HEK293 (cell line): ENCODE measurements around the gene ARID3B.
A peak's percentile ranks its signal among the peaks of the same experiment; 100 is the strongest.

ENCODE experiments used
- EGR2 ChIP-seq: fragments of 450-650 bp; formaldehyde crosslinking; IDR thresholded peaks from 2 replicates; pipeline ENCODE4 v1.5.1; 2016; ENCODE audit warnings: low read depth, missing biosample characterization, missing genetic modification characterization
- GLI4 ChIP-seq: fragments of 450-650 bp; formaldehyde crosslinking; IDR thresholded peaks from 2 replicates; pipeline ENCODE4 v1.5.1; 2016; ENCODE audit warnings: missing biosample characterization, missing genetic modification characterization
- GLIS2 ChIP-seq: fragments of 450-650 bp; formaldehyde crosslinking; IDR thresholded peaks from 2 replicates; pipeline ENCODE4 v1.5.1; 2016; ENCODE audit warnings: missing biosample characterization, missing genetic modification characterization
- KLF8 ChIP-seq: fragments of 450-650 bp; formaldehyde crosslinking; IDR thresholded peaks from 2 replicates; pipeline ENCODE4 v1.5.1; 2016; ENCODE audit warnings: missing biosample characterization, missing genetic modification characterization
- SCRT1 ChIP-seq: fragments of 450-650 bp; formaldehyde crosslinking; IDR thresholded peaks from 2 replicates; pipeline ENCODE4 v1.5.1; 2016; ENCODE audit warnings: missing biosample characterization, missing genetic modification characterization, borderline replicate concordance
- TCF7L2 ChIP-seq: IDR thresholded peaks from 2 replicates; pipeline ENCODE4 v1.6.1; 2011; ENCODE audit warnings: low read depth, mild to moderate bottlenecking, inconsistent platforms, low read length, moderate library complexity, borderline replicate concordance
- WT1 ChIP-seq: fragments of 450-650 bp; formaldehyde crosslinking; IDR thresholded peaks from 2 replicates; pipeline ENCODE4 v1.5.1; 2016; ENCODE audit warnings: missing biosample characterization, missing genetic modification characterization
- YY2 ChIP-seq: fragments of 450-650 bp; formaldehyde crosslinking; IDR thresholded peaks from 2 replicates; pipeline ENCODE4 v1.5.1; 2016; ENCODE audit warnings: missing biosample characterization, missing genetic modification characterization
- ZBTB10 ChIP-seq: fragments of 450-650 bp; formaldehyde crosslinking; IDR thresholded peaks from 2 replicates; pipeline ENCODE4 v1.5.1; 2016; ENCODE audit warnings: missing biosample characterization, missing genetic modification characterization
- ZBTB48 ChIP-seq: fragments of 450-650 bp; formaldehyde crosslinking; IDR thresholded peaks from 2 replicates; pipeline ENCODE4 v1.5.1; 2016; ENCODE audit warnings: missing biosample characterization, missing genetic modification characterization
- ZBTB7A ChIP-seq: fragments of 450-650 bp; formaldehyde crosslinking; IDR thresholded peaks from 2 replicates; pipeline ENCODE4 v1.5.1; 2016; ENCODE audit warnings: low read depth, missing biosample characterization, missing genetic modification characterization
- ZNF10 ChIP-seq: fragments of 450-650 bp; formaldehyde crosslinking; IDR thresholded peaks from 2 replicates; pipeline ENCODE4 v1.5.1; 2017; ENCODE audit warnings: missing biosample characterization, missing genetic modification characterization
- ZNF132 ChIP-seq: fragments of 450-650 bp; formaldehyde crosslinking; IDR thresholded peaks from 2 replicates; pipeline ENCODE4 v1.5.1; 2017; ENCODE audit warnings: missing biosample characterization, missing genetic modification characterization, borderline replicate concordance
- ZNF184 ChIP-seq: fragments of 450-650 bp; IDR thresholded peaks from 2 replicates; pipeline ENCODE4 v1.5.1; 2018; ENCODE audit warnings: missing biosample characterization, mild to moderate bottlenecking, missing genetic modification characterization
- ZNF239 ChIP-seq: fragments of 450-650 bp; formaldehyde crosslinking; IDR thresholded peaks from 2 replicates; pipeline ENCODE4 v1.5.1; 2016; ENCODE audit warnings: missing biosample characterization, missing genetic modification characterization
- ZNF24 ChIP-seq: fragments of 450-650 bp; formaldehyde crosslinking; IDR thresholded peaks from 2 replicates; pipeline ENCODE4 v1.5.1; 2016; ENCODE audit warnings: missing biosample characterization, missing genetic modification characterization
- ZNF341 ChIP-seq: fragments of 450-650 bp; formaldehyde crosslinking; IDR thresholded peaks from 2 replicates; pipeline ENCODE4; 2016; ENCODE audit warnings: low read depth, missing biosample characterization, missing genetic modification characterization
- ZNF404 ChIP-seq: fragments of 450-650 bp; formaldehyde crosslinking; IDR thresholded peaks from 2 replicates; pipeline ENCODE4 v1.5.1; 2017; ENCODE audit warnings: missing biosample characterization, missing genetic modification characterization
- ZNF488 ChIP-seq: fragments of 450-650 bp; formaldehyde crosslinking; IDR thresholded peaks from 2 replicates; pipeline ENCODE4 v1.5.1; 2016; ENCODE audit warnings: missing biosample characterization, missing genetic modification characterization
- ZNF549 ChIP-seq: fragments of 450-650 bp; IDR thresholded peaks from 2 replicates; pipeline ENCODE4 v1.5.1; 2018; ENCODE audit warnings: missing biosample characterization, missing genetic modification characterization, mild to moderate bottlenecking, inconsistent platforms, moderate library complexity
- ZNF585B ChIP-seq: fragments of 450-650 bp; formaldehyde crosslinking; IDR thresholded peaks from 2 replicates; pipeline ENCODE4 v1.5.1; 2016; ENCODE audit warnings: missing biosample characterization, missing genetic modification characterization
- ZNF660 ChIP-seq: fragments of 450-650 bp; IDR thresholded peaks from 2 replicates; pipeline ENCODE4 v1.5.1; 2018; ENCODE audit warnings: missing biosample characterization, mild to moderate bottlenecking, missing genetic modification characterization
- TF ChIP-seq, protein P1 (sequence below): fragments of 450-650 bp; formaldehyde crosslinking; IDR thresholded peaks from 2 replicates; pipeline ENCODE4 v1.5.1; 2017; ENCODE audit warnings: missing biosample characterization, missing genetic modification characterization
- TF ChIP-seq, protein P2 (sequence below): fragments of 450-650 bp; formaldehyde crosslinking; IDR thresholded peaks from 2 replicates; pipeline ENCODE4 v1.5.1; 2016; ENCODE audit warnings: missing biosample characterization, missing genetic modification characterization
- TF ChIP-seq, protein P3 (sequence below): fragments of 450-650 bp; formaldehyde crosslinking; IDR thresholded peaks from 2 replicates; pipeline ENCODE4 v1.5.1; 2017; ENCODE audit warnings: missing biosample characterization, missing genetic modification characterization
- TF ChIP-seq, protein P4 (sequence below): fragments of 450-650 bp; formaldehyde crosslinking; IDR thresholded peaks from 2 replicates; pipeline ENCODE4 v1.5.1; 2016; ENCODE audit warnings: missing biosample characterization, missing genetic modification characterization, low read depth
- TF ChIP-seq, protein P5 (sequence below): fragments of 450-650 bp; formaldehyde crosslinking; IDR thresholded peaks from 2 replicates; pipeline ENCODE4 v1.5.1; 2016; ENCODE audit warnings: missing biosample characterization, missing genetic modification characterization

ARID3B gene

GRCh38 chr15:74545776-74546656, 5.0 kb downstream of the ARID3B start (continued):
- peak; percentile 98 for TF ChIP-seq ZNF488 (tag by site-specific recombination)
- TF ChIP-seq, protein P1, sequence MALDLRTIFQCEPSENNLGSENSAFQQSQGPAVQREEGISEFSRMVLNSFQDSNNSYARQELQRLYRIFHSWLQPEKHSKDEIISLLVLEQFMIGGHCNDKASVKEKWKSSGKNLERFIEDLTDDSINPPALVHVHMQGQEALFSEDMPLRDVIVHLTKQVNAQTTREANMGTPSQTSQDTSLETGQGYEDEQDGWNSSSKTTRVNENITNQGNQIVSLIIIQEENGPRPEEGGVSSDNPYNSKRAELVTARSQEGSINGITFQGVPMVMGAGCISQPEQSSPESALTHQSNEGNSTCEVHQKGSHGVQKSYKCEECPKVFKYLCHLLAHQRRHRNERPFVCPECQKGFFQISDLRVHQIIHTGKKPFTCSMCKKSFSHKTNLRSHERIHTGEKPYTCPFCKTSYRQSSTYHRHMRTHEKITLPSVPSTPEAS (tag by site-specific recombination): peak; percentile 97
- peak; percentile 99 for TF ChIP-seq ZNF24
- peak; percentile 91 for TF ChIP-seq TCF7L2
- TF ChIP-seq, protein P2, sequence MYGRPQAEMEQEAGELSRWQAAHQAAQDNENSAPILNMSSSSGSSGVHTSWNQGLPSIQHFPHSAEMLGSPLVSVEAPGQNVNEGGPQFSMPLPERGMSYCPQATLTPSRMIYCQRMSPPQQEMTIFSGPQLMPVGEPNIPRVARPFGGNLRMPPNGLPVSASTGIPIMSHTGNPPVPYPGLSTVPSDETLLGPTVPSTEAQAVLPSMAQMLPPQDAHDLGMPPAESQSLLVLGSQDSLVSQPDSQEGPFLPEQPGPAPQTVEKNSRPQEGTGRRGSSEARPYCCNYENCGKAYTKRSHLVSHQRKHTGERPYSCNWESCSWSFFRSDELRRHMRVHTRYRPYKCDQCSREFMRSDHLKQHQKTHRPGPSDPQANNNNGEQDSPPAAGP (tag by site-specific recombination): peak; percentile 98
- TF ChIP-seq ZBTB10 (tag by site-specific recombination): peak; percentile 91
- peak; percentile 81; the same call in 1 of the 2 replicates for TF ChIP-seq GLI4
- TF ChIP-seq GLIS2 (tag by site-specific recombination): peak; percentile 96
- TF ChIP-seq, protein P3, sequence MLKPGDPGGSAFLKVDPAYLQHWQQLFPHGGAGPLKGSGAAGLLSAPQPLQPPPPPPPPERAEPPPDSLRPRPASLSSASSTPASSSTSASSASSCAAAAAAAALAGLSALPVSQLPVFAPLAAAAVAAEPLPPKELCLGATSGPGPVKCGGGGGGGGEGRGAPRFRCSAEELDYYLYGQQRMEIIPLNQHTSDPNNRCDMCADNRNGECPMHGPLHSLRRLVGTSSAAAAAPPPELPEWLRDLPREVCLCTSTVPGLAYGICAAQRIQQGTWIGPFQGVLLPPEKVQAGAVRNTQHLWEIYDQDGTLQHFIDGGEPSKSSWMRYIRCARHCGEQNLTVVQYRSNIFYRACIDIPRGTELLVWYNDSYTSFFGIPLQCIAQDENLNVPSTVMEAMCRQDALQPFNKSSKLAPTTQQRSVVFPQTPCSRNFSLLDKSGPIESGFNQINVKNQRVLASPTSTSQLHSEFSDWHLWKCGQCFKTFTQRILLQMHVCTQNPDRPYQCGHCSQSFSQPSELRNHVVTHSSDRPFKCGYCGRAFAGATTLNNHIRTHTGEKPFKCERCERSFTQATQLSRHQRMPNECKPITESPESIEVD (tag by site-specific recombination): peak; percentile 90
- peak; percentile 64; the same call in 1 of the 2 replicates for TF ChIP-seq ZBTB48
- TF ChIP-seq KLF8 (tag by site-specific recombination): peak; percentile 98
- TF ChIP-seq ZNF10: peak; percentile 94
- TF ChIP-seq SCRT1 (tag by site-specific recombination): peak; percentile 99
- TF ChIP-seq ZNF549 (tag by site-specific recombination): no peak
- TF ChIP-seq YY2 (tag by site-specific recombination): no peak
- TF ChIP-seq ZNF184 (tag by site-specific recombination): peak; percentile 98
- TF ChIP-seq, protein P4, sequence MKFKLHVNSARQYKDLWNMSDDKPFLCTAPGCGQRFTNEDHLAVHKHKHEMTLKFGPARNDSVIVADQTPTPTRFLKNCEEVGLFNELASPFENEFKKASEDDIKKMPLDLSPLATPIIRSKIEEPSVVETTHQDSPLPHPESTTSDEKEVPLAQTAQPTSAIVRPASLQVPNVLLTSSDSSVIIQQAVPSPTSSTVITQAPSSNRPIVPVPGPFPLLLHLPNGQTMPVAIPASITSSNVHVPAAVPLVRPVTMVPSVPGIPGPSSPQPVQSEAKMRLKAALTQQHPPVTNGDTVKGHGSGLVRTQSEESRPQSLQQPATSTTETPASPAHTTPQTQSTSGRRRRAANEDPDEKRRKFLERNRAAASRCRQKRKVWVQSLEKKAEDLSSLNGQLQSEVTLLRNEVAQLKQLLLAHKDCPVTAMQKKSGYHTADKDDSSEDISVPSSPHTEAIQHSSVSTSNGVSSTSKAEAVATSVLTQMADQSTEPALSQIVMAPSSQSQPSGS (tag by site-specific recombination): peak; percentile 81
- peak; percentile 97 for TF ChIP-seq WT1 (tag by site-specific recombination)
- TF ChIP-seq, protein P5, sequence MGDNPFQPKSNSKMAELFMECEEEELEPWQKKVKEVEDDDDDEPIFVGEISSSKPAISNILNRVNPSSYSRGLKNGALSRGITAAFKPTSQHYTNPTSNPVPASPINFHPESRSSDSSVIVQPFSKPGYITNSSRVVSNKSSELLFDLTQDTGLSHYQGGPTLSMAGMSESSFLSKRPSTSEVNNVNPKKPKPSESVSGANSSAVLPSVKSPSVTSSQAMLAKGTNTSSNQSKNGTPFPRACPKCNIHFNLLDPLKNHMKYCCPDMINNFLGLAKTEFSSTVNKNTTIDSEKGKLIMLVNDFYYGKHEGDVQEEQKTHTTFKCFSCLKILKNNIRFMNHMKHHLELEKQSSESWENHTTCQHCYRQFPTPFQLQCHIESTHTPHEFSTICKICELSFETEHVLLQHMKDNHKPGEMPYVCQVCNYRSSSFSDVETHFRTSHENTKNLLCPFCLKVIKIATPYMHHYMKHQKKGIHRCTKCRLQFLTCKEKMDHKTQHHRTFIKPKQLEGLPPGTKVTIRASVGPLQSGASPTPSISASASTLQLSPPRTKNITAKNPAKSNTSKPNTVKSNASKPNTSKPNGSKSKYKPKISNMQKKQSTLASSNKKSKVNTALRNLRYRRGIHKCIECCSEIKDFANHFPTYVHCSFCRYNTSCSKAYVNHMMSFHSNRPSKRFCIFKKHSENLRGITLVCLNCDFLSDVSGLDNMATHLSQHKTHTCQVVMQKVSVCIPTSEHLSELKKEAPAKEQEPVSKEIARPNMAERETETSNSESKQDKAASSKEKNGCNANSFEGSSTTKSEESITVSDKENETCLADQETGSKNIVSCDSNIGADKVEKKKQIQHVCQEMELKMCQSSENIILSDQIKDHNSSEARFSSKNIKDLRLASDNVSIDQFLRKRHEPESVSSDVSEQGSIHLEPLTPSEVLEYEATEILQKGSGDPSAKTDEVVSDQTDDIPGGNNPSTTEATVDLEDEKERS: peak; percentile 90
- TF ChIP-seq ZNF404: no peak
- TF ChIP-seq ZNF585B (tag by site-specific recombination): no peak
- TF ChIP-seq EGR2 (tag by site-specific recombination): peak; percentile 99
- TF ChIP-seq ZNF341: peak; percentile 63
- TF ChIP-seq ZNF239 (tag by site-specific recombination): no peak
- TF ChIP-seq ZNF132 (tag by site-specific recombination): no peak
- peak; percentile 94 for TF ChIP-seq ZBTB7A (tag by site-specific recombination)
- peak; percentile 100 for TF ChIP-seq ZNF660
